H1 (cell line): ENCODE results near the gene SF3A2. TPM values are rescaled to one million over a fixed set of nuclear protein-coding genes. Genes with fewer than 3 reads are reported as not detected.

Experiments used
- CTCF ChIA-PET: fragments of 300-600 bp; sonication (Branson Sonifier 250); formaldehyde crosslinking; loops from one replicate; lab custom pipeline; 2021; ENCODE audit not compliant: partially characterized antibody; lab: Charles Lee
- POLR2A ChIA-PET: fragments of 300-600 bp; sonication (Branson Sonifier 250); formaldehyde crosslinking; loops from one replicate; lab custom pipeline; 2021; ENCODE audit warnings: inconsistent platforms; ENCODE audit not compliant: partially characterized antibody; lab: Charles Lee
- DNase-seq, 2 experiments: peaks; one replicate each; pipeline versions ENCODE4 v3.0.0 to v3.0.0-alpha.2; 2010 to 2022; ENCODE audit warnings: low spot score in 2 of 2, low read depth in 1 of 2, mixed read lengths in 1 of 2
- FAIRE-seq: peaks from 2 replicates; lab custom pipeline; 2011; peaks lifted over from hg19 to GRCh38; lab: Jason Lieb, UNC
- H2AFZ ChIP-seq: 2 replicates; pipeline ENCODE4 v1.8.1; 2012; ENCODE audit warnings: low read length, inconsistent platforms
- H2AK5ac ChIP-seq: 2 replicates; pipeline ENCODE4 v1.6.1; 2013; ENCODE audit warnings: low read depth, low read length
- H2BK120ac ChIP-seq: replicated peaks from 2 replicates; pipeline ENCODE3; 2013; ENCODE audit warnings: low read depth, low read length, inconsistent platforms
- H2BK12ac ChIP-seq: 2 replicates; pipeline ENCODE4 v1.6.1; 2013; ENCODE audit warnings: low read depth, low read length
- H2BK15ac ChIP-seq: 2 replicates; pipeline ENCODE4 v1.6.1; 2013; ENCODE audit warnings: low read length
- H2BK20ac ChIP-seq: 2 replicates; pipeline ENCODE4 v1.6.1; 2013; ENCODE audit warnings: low read length
- H2BK5ac ChIP-seq: 2 replicates; pipeline ENCODE4 v1.6.1; 2013; ENCODE audit warnings: low read depth, low read length
- H3K14ac ChIP-seq: 2 replicates; pipeline ENCODE4 v1.6.1; 2013; ENCODE audit warnings: inconsistent platforms; ENCODE audit not compliant: insufficient read length
- H3K18ac ChIP-seq: 2 replicates; pipeline ENCODE4 v1.6.1; 2013; ENCODE audit warnings: low read length; ENCODE audit errors: extremely low read depth
- H3K23ac ChIP-seq: 2 replicates; pipeline ENCODE4 v1.6.1; 2013; ENCODE audit warnings: inconsistent platforms; ENCODE audit not compliant: insufficient read length
- H3K23me2 ChIP-seq: 2 replicates; pipeline ENCODE4 v1.6.1; 2013; ENCODE audit warnings: low read depth, low read length
- H3K27ac ChIP-seq: 2 replicates; pipeline ENCODE4 v1.6.1; 2011; ENCODE audit warnings: low read depth, low read length, inconsistent platforms
- H3K27me3 ChIP-seq, 4 experiments: replicated peaks in 1 of 4; 1 replicate in 1 of 4; 2 replicates in 3 of 4; pipeline versions ENCODE4 v1.6.1 to v1.8.1; 2011 to 2013; ENCODE audit warnings: low read length in 3 of 4, mild to moderate bottlenecking in 3 of 4, inconsistent platforms in 2 of 4, mixed read lengths in 2 of 4, moderate library complexity in 1 of 4; ENCODE audit not compliant: control insufficient read depth in 3 of 4, insufficient read depth in 3 of 4; ENCODE audit errors: extremely low read depth in 1 of 4
- H3K36me3 ChIP-seq, 4 experiments: 2 replicates each; pipeline versions ENCODE4 v1.6.1 to v1.8.1; 2011 to 2013; ENCODE audit warnings: mild to moderate bottlenecking in 4 of 4, low read length in 3 of 4, moderate library complexity in 2 of 4, control low read depth in 1 of 4, inconsistent platforms in 1 of 4; ENCODE audit not compliant: insufficient read depth in 4 of 4, control insufficient read depth in 2 of 4
- H3K4ac ChIP-seq: replicated peaks from 2 replicates; pipeline ENCODE3; 2013; ENCODE audit warnings: low read length, low read depth, mixed read lengths, inconsistent platforms; ENCODE audit not compliant: insufficient read length
- H3K4me1 ChIP-seq, 4 experiments: replicated peaks in 1 of 4; 1 replicate in 1 of 4; 2 replicates in 3 of 4; pipeline versions ENCODE4 v1.6.1 to v1.8.1; 2011 to 2013; ENCODE audit warnings: low read length in 3 of 4, inconsistent platforms in 2 of 4, mixed read lengths in 1 of 4; ENCODE audit not compliant: insufficient read depth in 4 of 4, control insufficient read depth in 3 of 4
- H3K4me2 ChIP-seq, 2 experiments: 2 replicates each; pipeline versions ENCODE4 v1.6.1 to v1.8.1; 2011 to 2013; ENCODE audit warnings: low read depth in 2 of 2, low read length in 2 of 2, control low read depth in 1 of 2, inconsistent platforms in 1 of 2, mild to moderate bottlenecking in 1 of 2; ENCODE audit not compliant: insufficient read depth in 1 of 2
- H3K4me3 ChIP-seq, 4 experiments: fragments of 200-600, 300-600 bp in 1 of 4; sonication (generic), shearing (Covaris generic), sonication (Bioruptor Twin) in 1 of 4; 2 replicates each; pipeline versions ENCODE4 v1.5.1 to v1.8.1; 2011 to 2016; ENCODE audit warnings: low read length in 4 of 4, low read depth in 3 of 4, control low read depth in 2 of 4, inconsistent platforms in 2 of 4, mild to moderate bottlenecking in 2 of 4, mixed read lengths in 1 of 4, moderate library complexity in 1 of 4; ENCODE audit not compliant: insufficient read depth in 2 of 4; ENCODE audit errors: extremely low read depth in 1 of 4
- H3K56ac ChIP-seq: replicated peaks from 2 replicates; pipeline ENCODE3; 2013; ENCODE audit warnings: low read depth, mild to moderate bottlenecking, mixed read lengths, low read length, inconsistent platforms; ENCODE audit not compliant: insufficient read length
- H3K79me1 ChIP-seq: 2 replicates; pipeline ENCODE4 v1.6.1; 2013; ENCODE audit warnings: low read depth, low read length, control low read depth
- H3K79me2 ChIP-seq, 2 experiments: 2 replicates each; pipeline versions ENCODE4 v1.6.1 to v1.8.1; 2012 to 2013; ENCODE audit warnings: low read length in 2 of 2, mild to moderate bottlenecking in 2 of 2, inconsistent platforms in 1 of 2; ENCODE audit not compliant: insufficient read depth in 2 of 2, control insufficient read depth in 1 of 2
- H3K9ac ChIP-seq, 4 experiments: replicated peaks in 1 of 4; 1 replicate in 1 of 4; 2 replicates in 3 of 4; pipeline versions ENCODE4 v1.6.1 to v1.8.1; 2011 to 2013; ENCODE audit warnings: low read depth in 3 of 4, low read length in 3 of 4, control low read depth in 2 of 4, mild to moderate bottlenecking in 2 of 4, moderate library complexity in 2 of 4, inconsistent platforms in 1 of 4; ENCODE audit errors: extremely low read depth in 1 of 4
- H3K9me3 ChIP-seq, 2 experiments: 2 replicates each; pipeline versions ENCODE4 v1.6.1 to v1.8.1; 2012 to 2013; ENCODE audit warnings: mild to moderate bottlenecking in 2 of 2, moderate library complexity in 2 of 2, control low read depth in 1 of 2, inconsistent platforms in 1 of 2, low read depth in 1 of 2, low read length in 1 of 2, mixed read lengths in 1 of 2; ENCODE audit not compliant: insufficient read depth in 2 of 2
- H4K20me1 ChIP-seq, 2 experiments: replicated peaks in 1 of 2; 2 replicates each; pipeline versions ENCODE3 to v1.8.1; 2011 to 2013; ENCODE audit warnings: inconsistent platforms in 2 of 2, low read length in 2 of 2, mild to moderate bottlenecking in 1 of 2; ENCODE audit not compliant: insufficient read depth in 2 of 2, control insufficient read depth in 1 of 2
- H4K5ac ChIP-seq: 2 replicates; pipeline ENCODE4 v1.6.1; 2013; ENCODE audit warnings: low read length, low read depth, mixed read lengths, inconsistent platforms; ENCODE audit not compliant: insufficient read length
- H4K8ac ChIP-seq: 2 replicates; pipeline ENCODE4 v1.8.0; 2013; ENCODE audit warnings: mild to moderate bottlenecking, moderate library complexity, low read length, inconsistent platforms; ENCODE audit not compliant: insufficient read depth; ENCODE audit errors: extremely low read depth
- H4K91ac ChIP-seq: replicated peaks from 2 replicates; pipeline ENCODE3; 2013; ENCODE audit warnings: low read length, mixed read lengths, inconsistent platforms; ENCODE audit not compliant: insufficient read length
- BCL11A ChIP-seq, 2 experiments: IDR thresholded peaks; one replicate each; pipeline ENCODE4 v1.6.1; 2011; ENCODE audit warnings: low read depth in 2 of 2, low read length in 2 of 2, mild to moderate bottlenecking in 2 of 2
- BRCA1 ChIP-seq: IDR thresholded peaks from 2 replicates; pipeline ENCODE4 v1.6.1; 2012; ENCODE audit warnings: low read depth, low read length, improper control_type of control experiment
- KDM4A ChIP-seq: IDR thresholded peaks from one replicate; pipeline ENCODE4 v1.7.1; 2012; ENCODE audit warnings: low read depth, mild to moderate bottlenecking, moderate library complexity, low read length, inconsistent platforms; ENCODE audit not compliant: severe bottlenecking
- POLR2A ChIP-seq, 2 experiments: IDR thresholded peaks; 1 replicate in 1 of 2; 2 replicates in 1 of 2; pipeline ENCODE4 v1.6.1; 2011; ENCODE audit warnings: low read depth in 2 of 2, low read length in 2 of 2, mild to moderate bottlenecking in 2 of 2; ENCODE audit errors: control extremely low read depth in 1 of 2
- SIN3A ChIP-seq, 2 experiments: IDR thresholded peaks in 1 of 2; conservative IDR thresholded peaks in 1 of 2; 2 replicates each; pipeline ENCODE4 v1.6.1; 2011 to 2012; ENCODE audit warnings: low read length in 2 of 2, improper control_type of control experiment in 1 of 2, low read depth in 1 of 2, mild to moderate bottlenecking in 1 of 2
- WGBS, 2 experiments: shearing (Covaris generic) in 1 of 2; methylation state at CpG; one replicate each; pipeline versions ENCODE4 v1.1.6 to v1.1.7; 2013 to 2015; ENCODE audit warnings: low lambda C conversion rate in 2 of 2, mixed read lengths in 2 of 2, inconsistent platforms in 1 of 2, low coverage in 1 of 2, missing lambda C conversion rate in 1 of 2; ENCODE audit not compliant: insufficient replicate concordance in 2 of 2, insufficient coverage in 1 of 2, insufficient read length in 1 of 2; ENCODE audit errors: extremely low coverage in 1 of 2, missing lambda C conversion rate in 1 of 2; 5-methylcytosine and 5-hydroxymethylcytosine counted together
- polyA plus RNA-seq, 7 experiments: library from polyadenylated mRNA; depleted of rRNA in 3 of 7; stranded (reverse) in 5 of 7; unstranded in 2 of 7; fragments of >200 nt in 5 of 7; fragments of 200-250 nt in 2 of 7; gene quantifications; 1 replicate in 5 of 7; 2 replicates in 1 of 7; 4 replicates in 1 of 7; pipeline versions ENCODE4 v1.2.1 to v1.2.3, GENCODE V29; 2011 to 2013; ENCODE audit warnings: missing spikeins in 2 of 7, mixed read lengths in 2 of 7
- total RNA-seq: library from RNA; stranded (reverse); fragmentation: NEBNext Ultra II Directional; extraction: Animal tissue kit (Norgen Biotek cat#: 25700); gene quantifications from 2 replicates; pipeline ENCODE4 v1.2.1, GENCODE V29; 2021
- TF ChIP-seq, protein P1 (sequence below): IDR thresholded peaks from 2 replicates; pipeline ENCODE4 v1.6.1; 2012; ENCODE audit warnings: inconsistent platforms

The SF3A2 gene
- total and polyA plus RNA-seq, 2 of the 8 experiments (the other 6 are each of a cell fraction or from before 2014, with no cell fraction given), result 15.3 to 146 TPM

DNA sequence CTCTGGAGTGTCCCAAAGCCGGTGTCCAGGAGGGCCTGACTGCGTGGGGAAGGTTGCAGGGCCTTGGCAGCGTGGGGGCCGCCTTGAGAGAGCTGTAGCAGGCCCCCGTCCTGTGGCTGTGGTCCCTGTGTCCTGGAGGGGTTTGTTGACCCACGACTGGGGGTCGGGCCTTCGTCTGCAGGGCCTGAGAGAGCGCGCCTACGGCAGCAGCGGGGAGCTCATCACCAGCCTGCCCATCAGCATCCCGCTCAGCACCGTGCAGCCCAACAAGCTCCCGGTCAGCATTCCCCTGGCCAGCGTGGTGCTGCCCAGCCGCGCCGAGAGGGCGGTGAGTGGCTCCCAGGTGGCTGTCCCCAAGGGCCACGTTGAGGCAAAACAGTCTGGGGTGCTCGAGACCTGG is 19.0 kb upstream of the SF3A2 start:
- peaks cover 13 to 48% (median 30%) of the 10 kb centered on the region in 4 experiments; a peak in 7 of 8 replicates for H3K36me3 ChIP-seq
- DNase-seq (no peak), FAIRE-seq (no peak)
- H4K20me1 ChIP-seq, result peaks cover 0 to 13% of the 10 kb centered on the region in 2 experiments
- H3K4ac ChIP-seq, result no peak overlapping the region
- H3K9ac ChIP-seq, result no peak overlapping the region
- no peak overlapping the region for H2AK5ac ChIP-seq
- no peak overlapping the region for H4K5ac ChIP-seq
- no peak overlapping the region for H2BK20ac ChIP-seq
- H3K79me1 ChIP-seq, result no peaks in the 10 kb centered on the region; the same call in 1 of the 2 replicates
- no peaks in the 10 kb centered on the region for H3K4me1 ChIP-seq
- H3K23ac ChIP-seq, result no peak overlapping the region
- H3K23me2 ChIP-seq, result no peaks in the 10 kb centered on the region
- WGBS, 2 experiments, result 99% methylated on average over 14 of the region's 22 CpGs; no CpG with 5 or more reads in 1 of the 2 experiments
- no peak overlapping the region for H3K4me3 ChIP-seq
- no peak overlapping the region for H2BK15ac ChIP-seq
- no peak overlapping the region for H2BK12ac ChIP-seq
- H3K14ac ChIP-seq, result no peak overlapping the region
- no peak overlapping the region for H2AFZ ChIP-seq
- H3K27me3 ChIP-seq, result no peaks in the 10 kb centered on the region
- no peak overlapping the region for H4K91ac ChIP-seq
- no peak overlapping the region for H3K56ac ChIP-seq
- no peak overlapping the region for H2BK5ac ChIP-seq
- TF ChIP-seq, protein P1, sequence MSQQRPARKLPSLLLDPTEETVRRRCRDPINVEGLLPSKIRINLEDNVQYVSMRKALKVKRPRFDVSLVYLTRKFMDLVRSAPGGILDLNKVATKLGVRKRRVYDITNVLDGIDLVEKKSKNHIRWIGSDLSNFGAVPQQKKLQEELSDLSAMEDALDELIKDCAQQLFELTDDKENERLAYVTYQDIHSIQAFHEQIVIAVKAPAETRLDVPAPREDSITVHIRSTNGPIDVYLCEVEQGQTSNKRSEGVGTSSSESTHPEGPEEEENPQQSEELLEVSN, result no peak
- TF ChIP-seq BRCA1, result no peak
- no peak for TF ChIP-seq POLR2A (IDR thresholded peaks at IDR 0.05; ENCODE audit: control extremely low read depth in 1 of 2, low read depth in 2 of 2, low read length in 2 of 2)
- no peak for TF ChIP-seq SIN3A (conservative IDR thresholded peaks at IDR 0.05 in 1 of 2, IDR thresholded peaks at IDR 0.05 in 1 of 2; ENCODE audit: low read depth in 1 of 2, low read length in 2 of 2)
- no peak for TF ChIP-seq BCL11A (IDR thresholded peaks at IDR 0.05; ENCODE audit: low read depth in 2 of 2, low read length in 2 of 2)
- no peak for TF ChIP-seq KDM4A
- no peak overlapping the region for H3K4me2 ChIP-seq
- POLR2A ChIA-PET, result interaction anchor here (1.1 kb wide), 1 partner anchor 13 kb away, joined by 5 read pairs; no protein-coding TSS in a partner anchor
- CTCF ChIA-PET, result interaction anchor here (1.1 to 8.1 kb wide), 4 partner anchors 20 to 117 kb away, joined by 3 to 50 read pairs (median 4); no protein-coding TSS in a partner anchor
- no peaks in the 10 kb centered on the region for H3K9me3 ChIP-seq
- H3K79me2 ChIP-seq, result no peaks in the 10 kb centered on the region
- H3K27ac ChIP-seq, result no peak overlapping the region
- H3K18ac ChIP-seq, result no peak overlapping the region
- H4K8ac ChIP-seq, result no peak overlapping the region
- H2BK120ac ChIP-seq, result no peak overlapping the region
